Stimulated activated naive CD8-positive, alpha-beta T cell treated with anti-CD3 and anti-CD28 coated beads, Interleukin-15, amount 100 ng/mL, for 72 hours (primary cell): ENCODE results near the gene POR.
A peak's percentile ranks its signal among the peaks of the same experiment; 100 is the strongest.
"Not testable (repeated sequence)": the region's sequence is repeated elsewhere in the genome, so short reads cannot be mapped to it uniquely, and the experiment has no call there.

Experiments
- ATAC-seq: fragments of 150-1000 bp; cut with Tn5 transposase; 2 replicates; pipeline ENCODE4 v1.10.0; 2021; ENCODE audit warnings: mild to moderate bottlenecking, moderate library complexity
- DNase-seq, 2 donors: peaks; one replicate each; pipeline ENCODE4 v3.0.0; 2021 to 2022
- H3K27ac Mint-ChIP-seq, 2 donors: one replicate each; pipeline ENCODE4 v1.8.0; 2022; ENCODE audit warnings: mild to moderate bottlenecking in 2 of 2, mixed read lengths in 2 of 2, moderate library complexity in 2 of 2
- H3K27me3 Mint-ChIP-seq: one replicate; pipeline ENCODE4 v1.8.0; 2022; ENCODE audit warnings: mixed read lengths
- H3K4me1 Mint-ChIP-seq: one replicate; pipeline ENCODE4 v1.8.0; 2022; ENCODE audit warnings: mild to moderate bottlenecking, mixed read lengths
- H3K4me3 Mint-ChIP-seq, 2 donors: one replicate each; pipeline ENCODE4 v1.8.0; 2022; ENCODE audit warnings: mild to moderate bottlenecking in 2 of 2, mixed read lengths in 2 of 2, moderate library complexity in 1 of 2
- H3K9me3 Mint-ChIP-seq, 2 donors: one replicate each; pipeline ENCODE4 v1.8.0; 2022; ENCODE audit warnings: mixed read lengths in 2 of 2

POR gene

DNA sequence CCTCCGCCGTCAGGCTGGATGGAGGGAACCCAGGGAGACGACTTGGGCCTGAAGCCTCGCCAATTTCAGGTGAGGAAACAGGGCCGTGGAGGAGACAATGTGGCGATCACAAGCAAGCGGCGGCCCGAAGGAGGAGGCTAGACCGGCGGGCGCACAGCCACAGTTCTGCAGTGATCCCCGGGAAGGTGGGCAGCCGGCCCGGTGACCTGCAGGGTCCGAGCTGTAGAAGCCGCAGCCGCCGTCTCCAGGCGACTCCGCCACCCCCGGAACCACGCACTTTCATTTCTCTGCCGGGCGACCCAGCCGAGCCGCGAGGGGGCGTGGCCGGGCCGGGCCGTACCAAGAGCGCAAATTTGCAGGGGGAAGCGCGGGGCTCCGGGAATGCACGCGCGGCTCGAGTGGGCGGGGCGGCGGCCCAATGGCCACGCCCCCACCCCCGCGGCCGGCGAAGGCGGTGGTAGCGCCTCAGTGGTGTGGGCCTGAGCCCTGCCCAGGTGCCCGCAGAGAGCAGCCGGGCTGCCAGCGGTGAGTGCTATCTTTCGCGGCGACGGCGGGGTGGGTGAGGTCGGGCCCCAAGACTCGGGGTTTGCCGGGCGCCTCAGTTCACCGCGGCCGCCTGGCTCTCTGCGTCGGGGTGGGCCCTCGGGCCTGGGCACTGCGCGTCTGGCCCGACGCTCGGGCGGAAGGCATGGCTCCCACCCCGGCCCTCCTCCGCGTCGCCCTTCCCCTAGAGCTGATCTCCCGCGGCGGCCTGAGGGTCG is at the start of gene POR:
TSS of gene POR (plus strand) at position 501 of the 761 bp plus-strand sequence. CDS start 38,847 bp downstream, outside the sequence.
- H3K27me3 Mint-ChIP-seq, result no peaks in the 10 kb centered on the region
- H3K27ac Mint-ChIP-seq, result peak within 1 kb of the TSS; percentile 93 to 96
- no peaks in the 10 kb centered on the region for H3K9me3 Mint-ChIP-seq
- DNase-seq (peak; percentile 97 to 99), ATAC-seq (peak; percentile 92)
- H3K4me1 Mint-ChIP-seq, result peaks cover 36% of the 10 kb centered on the region
- peak within 1 kb of the TSS; percentile 91 to 93 for H3K4me3 Mint-ChIP-seq

DNA sequence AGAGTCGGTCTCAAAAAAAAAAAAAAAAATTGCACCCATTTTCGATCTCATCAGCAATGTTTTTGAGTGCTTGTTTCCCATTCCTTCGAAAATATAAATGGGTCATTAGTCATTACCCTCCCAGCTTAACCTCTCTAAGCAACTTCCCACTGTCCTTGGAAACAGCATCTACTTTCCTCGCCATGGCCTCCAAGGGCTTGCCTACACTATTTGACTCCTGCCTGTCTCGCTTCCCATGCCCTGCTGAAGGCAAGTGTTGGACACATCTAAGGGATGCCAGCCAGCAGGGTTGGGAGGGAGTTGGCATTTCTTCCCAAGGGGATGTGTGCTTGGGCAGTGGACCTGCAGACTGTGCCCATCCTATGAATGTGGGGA is 48.9 kb upstream of the POR start:
- no peak overlapping the region for H3K4me3 Mint-ChIP-seq

DNA sequence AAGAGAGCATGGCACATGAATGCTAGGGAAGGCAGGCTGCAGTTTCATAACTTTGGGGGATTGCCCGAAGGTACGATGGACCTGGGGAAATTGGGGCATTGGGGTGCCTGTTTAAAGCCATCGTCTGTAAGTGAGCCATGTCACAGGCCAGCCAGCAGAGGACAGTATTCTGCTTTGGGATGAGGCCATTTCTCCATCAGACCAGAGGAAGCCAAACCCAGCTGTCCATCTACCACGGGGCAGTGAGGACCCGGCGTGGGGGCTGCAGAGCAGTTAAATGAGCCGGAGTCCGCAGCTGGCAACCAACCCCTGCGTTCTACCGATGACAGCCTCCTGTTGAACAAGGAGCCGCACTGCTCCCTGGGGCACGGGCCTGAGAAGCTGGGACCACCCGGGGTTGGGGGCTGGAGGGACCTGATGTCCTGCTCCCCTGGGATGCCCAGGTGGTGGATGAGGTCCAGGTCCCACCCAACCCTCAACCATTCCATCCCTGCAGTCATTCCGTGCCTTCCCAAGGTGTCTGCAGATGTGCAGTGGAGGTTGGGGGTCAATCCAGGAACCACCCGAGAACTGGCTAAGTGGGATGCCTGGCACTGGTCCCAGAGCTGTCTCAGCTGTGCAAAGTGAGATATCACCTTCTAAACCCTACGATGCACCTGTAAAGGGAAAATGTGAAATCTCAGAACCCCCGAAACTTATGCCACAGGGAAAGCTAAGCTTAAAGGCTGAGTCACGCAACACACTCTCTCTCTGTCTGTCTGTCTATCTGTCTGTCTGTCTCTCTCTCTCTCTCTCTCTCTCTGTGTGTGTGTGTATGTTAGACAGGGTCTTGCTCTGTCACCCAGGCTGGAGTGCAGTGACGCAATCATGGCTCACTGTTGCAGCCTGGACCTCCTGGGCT is 48.2 kb upstream of the POR start:
- Mint-ChIP-seq H3K27me3 (peaks cover 29% of the 10 kb centered on the region), H3K9me3 (no peaks in the 10 kb centered on the region), H3K4me3 (no peak overlapping the region), H3K27ac (peak overlapping the region in 1 of 2 donors; percentile 1), H3K4me1 (peaks cover 39% of the 10 kb centered on the region)
- peak; percentile 83 for ATAC-seq
- DNase-seq, result peak; percentile 41 to 55

More for the DNA sequence above, 48.9 kb upstream of the POR start:
- Mint-ChIP-seq H3K27me3 (peaks cover 29% of the 10 kb centered on the region), H3K4me1 (peaks cover 37% of the 10 kb centered on the region), H3K9me3 (no peaks in the 10 kb centered on the region), H3K27ac (no peak overlapping the region)
- DNase-seq (no peak), ATAC-seq (peak; percentile 5)

DNA sequence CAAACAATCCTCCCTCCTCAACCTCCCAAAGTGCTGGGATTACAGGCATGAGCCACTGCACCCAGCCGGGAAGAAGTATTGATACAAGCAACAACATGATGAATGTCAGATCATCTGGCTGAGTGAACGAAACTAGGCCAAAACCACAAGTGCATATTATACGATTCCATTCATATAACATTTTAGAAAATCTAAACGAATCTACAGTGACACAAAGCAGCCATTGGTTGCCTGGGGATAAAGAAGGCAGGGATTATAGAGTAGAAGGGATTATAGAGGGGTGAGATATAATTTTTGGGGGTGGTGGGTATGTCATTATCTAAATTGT is 47.6 kb upstream of the POR start:
- peaks cover 45% of the 10 kb centered on the region for H3K4me1 Mint-ChIP-seq
- H3K9me3 Mint-ChIP-seq, result no peaks in the 10 kb centered on the region
- H3K27me3 Mint-ChIP-seq, result peaks cover 29% of the 10 kb centered on the region
- DNase-seq (no peak), ATAC-seq (no peak)
- H3K4me3 Mint-ChIP-seq, result no peak overlapping the region
- H3K27ac Mint-ChIP-seq, result no peak overlapping the region

DNA sequence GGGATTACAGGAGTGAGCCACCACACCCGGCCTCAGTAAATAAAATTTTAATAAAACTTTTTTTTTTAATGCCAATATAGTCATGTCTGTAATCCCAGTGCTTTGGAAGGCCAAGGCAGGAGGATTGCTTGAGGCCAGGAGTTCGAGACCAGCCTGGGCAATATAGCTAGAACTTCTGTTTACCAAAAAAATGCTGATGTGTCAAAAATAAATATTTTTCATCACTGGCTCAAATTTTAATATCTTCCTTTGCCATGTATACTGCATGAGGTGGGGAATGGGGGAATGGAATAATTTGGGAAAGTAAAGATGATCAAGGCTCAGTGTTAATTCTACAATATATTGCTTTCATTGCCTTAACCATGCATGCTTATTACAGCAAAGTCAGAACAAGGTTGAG is 46.8 kb upstream of the POR start:
- Mint-ChIP-seq H3K27ac (no peak overlapping the region), H3K4me1 (peaks cover 46% of the 10 kb centered on the region), H3K27me3 (peaks cover 27% of the 10 kb centered on the region), H3K4me3 (no peak overlapping the region), H3K9me3 (no peaks in the 10 kb centered on the region)
- no peak for ATAC-seq
- DNase-seq, result no peak

DNA sequence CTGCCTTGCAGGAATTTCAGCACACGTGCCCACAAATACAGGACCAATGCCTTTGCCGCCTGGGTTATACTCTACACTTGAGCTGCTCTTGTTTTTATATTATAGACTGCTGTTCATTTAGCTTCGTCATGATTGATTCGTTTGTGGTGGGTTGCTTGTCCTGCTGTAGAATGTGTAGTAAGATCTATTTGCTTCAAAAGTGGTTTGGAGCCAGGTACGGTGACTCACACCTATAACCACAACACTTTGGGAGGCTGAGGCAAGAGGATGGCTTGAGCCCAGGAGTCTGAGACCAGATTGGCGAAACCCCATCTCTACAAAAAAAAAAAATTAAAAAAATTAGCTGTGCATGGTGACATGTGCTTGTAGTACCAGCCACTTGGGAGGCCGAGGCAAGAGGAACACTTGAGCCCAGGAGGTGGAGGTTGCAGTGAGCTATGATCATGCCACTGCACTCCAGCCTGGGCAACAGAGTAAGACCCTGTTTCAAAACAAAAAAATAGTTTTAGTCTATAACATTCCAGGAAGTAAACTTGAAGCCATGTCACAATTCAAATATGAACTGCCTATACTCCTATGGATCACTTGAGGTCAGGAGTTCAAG is 45.1 kb upstream of the POR start:
- ATAC-seq (peak; percentile 64), DNase-seq (peak; percentile 20 to 41)
- H3K27me3 Mint-ChIP-seq, result peaks cover 17% of the 10 kb centered on the region
- H3K9me3 Mint-ChIP-seq, result no peaks in the 10 kb centered on the region
- H3K27ac Mint-ChIP-seq, result peak overlapping the region; percentile 57 to 89
- peak overlapping the region; percentile 51 to 59 for H3K4me3 Mint-ChIP-seq
- peaks cover 46% of the 10 kb centered on the region for H3K4me1 Mint-ChIP-seq

DNA sequence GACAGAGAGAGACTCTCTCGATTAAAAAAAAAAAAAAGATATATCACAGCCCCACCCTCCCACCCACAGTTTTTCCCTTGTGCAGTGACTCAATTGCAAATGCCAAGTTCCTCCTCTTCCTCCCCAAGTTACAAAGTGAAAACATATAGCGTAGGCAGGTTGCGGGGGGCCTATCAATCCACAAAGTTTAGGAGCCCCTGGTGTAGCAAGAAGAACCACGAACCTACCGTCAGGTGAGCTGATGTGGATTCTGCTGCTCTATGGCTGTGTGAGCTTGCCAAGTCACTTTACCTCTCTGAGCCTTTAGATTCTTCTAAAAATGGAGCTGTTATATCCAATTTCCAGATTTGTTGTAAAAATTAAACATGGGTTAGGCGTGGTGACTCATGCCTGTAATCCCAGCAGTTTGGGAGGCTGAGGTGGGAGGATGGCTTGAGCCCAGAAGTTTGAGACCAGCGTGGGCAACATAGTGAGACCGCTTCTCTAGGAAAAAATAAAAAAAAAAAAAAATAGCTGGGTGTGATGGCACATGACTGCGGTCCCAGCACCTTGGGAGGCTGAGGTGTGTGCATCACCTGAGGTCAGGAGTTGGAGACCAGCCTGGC is 44.3 kb upstream of the POR start:
- H3K9me3 Mint-ChIP-seq, result no peaks in the 10 kb centered on the region
- H3K27ac Mint-ChIP-seq, result peak overlapping the region; percentile 80 to 85
- H3K4me1 Mint-ChIP-seq, result peaks cover 46% of the 10 kb centered on the region
- DNase-seq (peak; percentile 17 to 31), ATAC-seq (peak; percentile 41)
- peaks cover 9% of the 10 kb centered on the region for H3K27me3 Mint-ChIP-seq
- peak overlapping the region; percentile 44 to 72 for H3K4me3 Mint-ChIP-seq

DNA sequence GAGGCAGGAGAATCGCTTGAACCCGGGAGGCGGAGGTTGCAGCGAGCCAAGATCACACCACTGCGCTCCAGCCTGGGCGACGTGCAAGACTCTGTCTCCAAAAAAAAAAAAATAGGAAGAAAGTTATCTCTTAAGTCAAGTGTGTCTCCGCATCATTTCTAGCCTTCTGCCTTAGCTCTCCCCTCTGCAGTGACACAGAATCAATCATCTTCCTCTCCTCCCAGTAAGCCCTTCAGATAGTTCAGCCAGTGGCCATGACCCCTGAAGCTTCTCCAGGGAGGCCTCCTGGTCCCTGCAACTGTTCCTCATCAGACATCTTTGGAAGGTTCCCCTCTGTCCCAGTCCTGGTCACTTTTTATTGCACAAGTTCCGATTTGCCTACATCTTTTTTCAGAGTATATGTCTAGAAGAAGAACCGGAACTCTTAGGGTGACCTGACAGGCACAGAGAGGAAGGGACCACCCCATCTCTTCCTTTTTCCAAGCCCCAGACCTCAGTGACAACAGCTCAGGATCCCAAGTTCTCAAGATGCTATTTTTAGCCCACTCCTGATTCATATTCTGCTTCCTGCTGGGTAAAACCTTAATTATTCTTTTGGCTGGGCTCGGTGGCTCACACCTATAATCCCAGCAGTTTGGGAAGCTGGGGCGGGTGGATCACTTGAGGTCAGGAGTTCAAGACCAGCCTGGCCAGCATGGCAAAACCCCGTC is 42.7 kb upstream of the POR start:
- ATAC-seq, result no peak
- H3K27ac Mint-ChIP-seq, result no peak overlapping the region
- no peaks in the 10 kb centered on the region for H3K27me3 Mint-ChIP-seq
- H3K4me3 Mint-ChIP-seq, result no peak overlapping the region
- H3K9me3 Mint-ChIP-seq, result no peaks in the 10 kb centered on the region
- DNase-seq, result no peak
- H3K4me1 Mint-ChIP-seq, result peaks cover 35% of the 10 kb centered on the region

DNA sequence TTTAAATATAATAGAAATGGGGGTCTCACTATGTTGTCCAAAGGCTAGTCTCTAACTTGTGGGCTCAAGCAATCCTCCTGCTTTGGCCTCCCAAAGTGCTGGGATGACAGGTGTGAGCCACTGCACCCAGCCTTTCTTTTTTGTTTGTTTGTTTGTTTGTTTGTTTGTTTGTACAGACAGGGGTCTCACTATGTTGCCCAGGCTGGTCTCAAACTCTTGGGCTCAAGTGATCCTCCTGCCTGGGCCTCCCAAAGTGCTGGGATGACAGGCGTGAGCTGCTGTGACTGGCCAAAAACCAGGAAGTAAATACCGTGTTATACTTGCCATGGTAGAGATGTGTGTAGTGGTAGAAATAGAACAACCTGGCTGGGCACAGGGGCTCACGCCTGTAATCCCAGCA is 40.8 kb upstream of the POR start:
- not testable (repeated sequence) for H3K27me3 Mint-ChIP-seq

DNA sequence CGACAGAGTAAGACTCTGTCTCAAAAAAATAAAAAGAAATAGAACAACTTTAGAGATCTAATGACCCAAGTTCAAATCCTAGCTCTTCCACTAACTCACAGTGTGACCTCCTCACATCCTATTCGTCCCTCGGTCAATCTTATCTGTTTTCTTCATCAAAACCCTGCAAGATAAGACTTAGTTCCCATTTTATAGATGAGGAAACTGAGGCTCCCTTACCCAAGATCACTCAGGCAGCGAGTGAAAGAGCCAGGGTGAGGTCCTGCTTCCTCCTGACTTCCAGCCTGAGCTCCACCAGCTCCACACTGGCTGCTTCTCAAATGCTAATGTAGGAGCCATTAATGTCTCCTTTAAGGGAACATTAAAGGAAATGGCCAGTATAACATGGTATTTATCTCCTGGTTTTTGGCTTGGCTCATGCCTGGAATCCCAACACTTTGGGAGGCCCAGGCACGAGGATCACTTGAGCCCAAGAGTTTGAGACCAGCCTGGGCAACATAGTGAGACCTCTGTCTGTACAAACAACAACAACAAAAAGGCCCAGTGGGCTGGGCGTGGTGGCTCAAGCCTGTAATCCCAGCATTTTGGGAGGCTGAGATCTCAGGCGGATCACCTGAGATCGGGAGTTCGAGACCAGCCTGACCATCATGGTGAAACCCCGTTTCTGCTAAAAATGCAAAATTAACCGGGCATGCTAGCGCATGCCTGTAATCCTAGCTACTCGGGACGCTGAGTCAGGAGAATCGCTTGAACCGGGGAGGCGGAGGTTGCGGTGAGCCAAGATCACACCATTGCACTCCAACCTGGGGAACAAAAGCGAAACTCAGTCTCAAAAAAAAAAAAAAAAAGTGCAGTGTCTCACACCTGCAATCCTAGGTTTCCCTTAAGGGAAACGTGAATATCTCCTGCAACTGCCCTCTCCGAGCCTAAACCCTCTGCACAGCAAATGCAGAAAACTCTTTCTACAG is 39.6 kb upstream of the POR start:
- ATAC-seq (no peak), DNase-seq (no peak)
- H3K27me3 Mint-ChIP-seq, result no peaks in the 10 kb centered on the region
- peaks cover 34% of the 10 kb centered on the region for H3K4me1 Mint-ChIP-seq
- no peak overlapping the region for H3K4me3 Mint-ChIP-seq
- H3K27ac Mint-ChIP-seq, result no peak overlapping the region
- no peaks in the 10 kb centered on the region for H3K9me3 Mint-ChIP-seq

More for the DNA sequence above, 40.8 kb upstream of the POR start:
- not testable (repeated sequence) for H3K27ac Mint-ChIP-seq, H3K4me3 Mint-ChIP-seq, ATAC-seq, DNase-seq, H3K9me3 Mint-ChIP-seq
- peaks cover 39% of the 10 kb centered on the region for H3K4me1 Mint-ChIP-seq

DNA sequence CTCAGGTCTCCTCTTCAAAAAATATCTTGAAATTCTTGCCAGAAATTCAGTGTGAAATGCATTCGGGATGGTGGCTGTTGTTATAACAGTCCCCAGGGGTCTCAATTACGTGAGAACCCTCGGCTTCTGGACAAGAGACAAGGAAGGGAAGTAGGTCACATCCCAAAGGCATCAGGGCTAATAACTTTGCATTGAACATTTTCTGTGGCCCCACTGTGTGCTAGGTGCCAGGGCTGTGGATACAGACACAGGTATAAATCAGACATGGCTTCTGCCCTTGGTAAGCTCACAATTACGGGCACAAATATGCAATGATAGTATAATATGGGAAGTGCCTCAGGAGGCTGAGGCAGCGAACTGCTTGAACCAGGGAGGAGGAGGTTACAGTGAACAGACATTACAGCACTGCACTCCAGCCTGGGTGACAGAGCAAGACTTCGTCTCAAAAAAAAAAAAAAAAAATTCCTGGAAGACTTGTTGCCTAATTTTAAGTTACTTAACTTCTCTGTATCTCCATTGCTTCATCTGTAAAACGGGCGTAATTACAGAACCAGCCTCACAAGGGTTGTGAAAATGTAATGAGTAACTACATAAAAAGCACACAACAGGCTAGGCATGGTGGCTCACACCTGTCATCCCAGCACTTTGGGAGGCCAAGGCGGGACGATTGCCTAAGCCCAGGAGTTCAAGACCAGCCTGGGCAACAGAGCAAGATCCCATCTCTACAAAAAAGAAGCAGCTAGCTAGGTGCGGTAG is 38.7 kb upstream of the POR start:
- Mint-ChIP-seq H3K27ac (no peak overlapping the region), H3K9me3 (no peaks in the 10 kb centered on the region), H3K4me1 (peaks cover 34% of the 10 kb centered on the region), H3K4me3 (no peak overlapping the region), H3K27me3 (no peaks in the 10 kb centered on the region)
- DNase-seq (no peak), ATAC-seq (no peak)

DNA sequence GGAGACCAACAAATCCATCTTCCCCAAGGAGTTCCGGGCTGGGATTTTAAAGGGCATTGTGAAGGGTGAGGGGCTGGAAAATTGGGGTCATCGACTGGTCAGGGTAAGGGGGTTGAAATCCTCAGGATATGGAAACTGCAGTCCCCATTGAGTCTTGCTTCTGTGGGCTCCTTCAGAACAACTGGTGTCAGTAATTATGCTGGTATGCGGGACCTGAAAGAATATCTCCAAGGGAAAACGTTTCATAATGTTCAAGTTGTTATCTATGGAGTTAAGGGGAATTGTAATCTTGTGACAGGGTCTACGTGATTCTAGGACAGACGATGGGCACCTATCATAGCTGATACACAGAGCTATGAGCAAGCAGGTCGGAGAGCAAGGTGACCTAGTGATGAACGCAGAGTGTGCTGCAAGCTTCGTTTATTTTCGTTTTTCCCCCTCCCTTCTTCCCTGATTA is 36.6 kb upstream of the POR start:
- peaks cover 33% of the 10 kb centered on the region for H3K4me1 Mint-ChIP-seq
- peak overlapping the region; percentile 95 to 96 for H3K4me3 Mint-ChIP-seq
- DNase-seq, result no peak
- H3K27ac Mint-ChIP-seq, result peak overlapping the region; percentile 48 to 97
- peak; percentile 75 for ATAC-seq
- no peaks in the 10 kb centered on the region for H3K9me3 Mint-ChIP-seq
- no peaks in the 10 kb centered on the region for H3K27me3 Mint-ChIP-seq

DNA sequence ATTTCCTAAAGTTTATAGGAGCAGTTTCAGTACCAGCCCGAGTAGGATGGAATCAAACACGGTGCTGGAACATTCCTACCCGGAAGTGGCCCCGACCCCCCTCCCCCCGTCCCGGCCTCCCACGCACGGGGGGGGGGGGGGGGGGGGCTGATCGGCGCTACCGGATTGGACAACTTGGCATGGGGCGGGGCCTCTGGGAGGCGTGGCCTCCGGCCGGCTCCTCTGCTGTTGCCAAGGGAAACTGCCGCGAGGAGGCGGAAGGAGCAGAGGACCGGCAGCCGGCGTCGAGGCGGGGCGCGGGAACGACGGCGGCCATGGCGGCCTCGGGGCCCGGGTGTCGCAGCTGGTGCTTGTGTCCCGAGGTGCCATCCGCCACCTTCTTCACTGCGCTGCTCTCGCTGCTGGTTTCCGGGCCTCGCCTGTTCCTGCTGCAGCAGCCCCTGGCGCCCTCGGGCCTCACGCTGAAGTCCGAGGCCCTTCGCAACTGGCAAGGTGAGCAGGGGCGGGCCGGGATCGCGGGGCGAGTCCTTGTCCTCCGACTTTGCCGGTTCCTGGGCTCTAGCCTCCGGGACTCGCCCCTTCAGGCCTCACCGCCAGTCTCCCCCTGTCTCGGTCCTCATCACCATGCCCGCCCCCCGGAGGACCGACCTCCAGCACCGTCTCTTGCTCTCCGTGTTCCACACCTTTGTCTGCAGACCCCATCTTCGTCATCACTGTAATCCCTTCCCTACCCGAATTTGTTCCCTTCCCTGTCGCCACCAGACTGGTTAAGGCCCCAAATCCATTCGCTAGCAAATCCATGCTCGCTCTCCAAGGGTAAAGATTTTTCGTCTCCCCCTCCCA is 36.0 kb upstream of the POR start, which contains the start of gene RHBDD2:
TSS of gene RHBDD2 (plus strand) at position 266 of the 843 bp plus-strand sequence. CDS start at position 315, 49 bp downstream.
- peak within 1 kb of the TSS; percentile 95 to 96 for H3K4me3 Mint-ChIP-seq
- peak; percentile 95 for ATAC-seq
- no peaks in the 10 kb centered on the region for H3K9me3 Mint-ChIP-seq
- DNase-seq, result peak; percentile 90 to 94
- peaks cover 33% of the 10 kb centered on the region for H3K4me1 Mint-ChIP-seq
- H3K27me3 Mint-ChIP-seq, result no peaks in the 10 kb centered on the region
- H3K27ac Mint-ChIP-seq, result peak within 1 kb of the TSS; percentile 91 to 97
